ENCODE results near the gene SIPA1L3. TPM values are rescaled to one million over a fixed set of nuclear protein-coding genes. Genes with fewer than 3 reads are reported as not detected.

Gene SIPA1L3
- total and polyA plus RNA-seq, 12 donors: 2.8 to 24.2 (median 12.3) TPM

GRCh38 chr19:37903096-37903495, 3.9 kb upstream of the SIPA1L3 start:
- DNase-seq: no peak
- Histone ChIP-seq H3K4me1 (peaks cover 4 to 17% (median 12%) of the 10 kb centered on the region in 9 donors), H3K9me3 (no peaks in the 10 kb centered on the region), H3K27ac (no peak overlapping the region), H3K27me3 (no peaks in the 10 kb centered on the region), H3K4me3 (no peak overlapping the region), H3K36me3 (no peaks in the 10 kb centered on the region)
- 88% methylated on average over 2 of the region's 2 CpGs for WGBS, 2 donors
- no peak for TF ChIP-seq CTCF (IDR thresholded peaks at IDR 0.05)
- intact Hi-C loops (cut with DNase I): loop anchor here (2.0 to 10.0 kb wide), 13 partner anchors 102 to 432 kb away; partner anchors contain the start of genes DPF1 (in 3 of the 10) and CATSPERG (in 2 of the 10)
- no peak for ATAC-seq

GRCh38 chr19:37905946-37906868, 801 bp upstream of the SIPA1L3 start, which contains the start of gene WDR87:
WDR87 (minus strand) TSS chr19:37906594; CDS start chr19:37898239, 8,355 bp downstream.
- intact Hi-C loops (cut with DNase I): loop anchor here (5.0 to 10.0 kb wide), 10 partner anchors 96 to 431 kb away; partner anchors contain the start of genes CATSPERG (in 3 of the 10) and DPF1 (in 2 of the 10)
- ATAC-seq (peak; percentile 0 to 43 (median 10)), DNase-seq (peak in 1 of 2 donors; percentile 33)
- TF ChIP-seq CTCF (IDR thresholded peaks at IDR 0.05): no peak
- Histone ChIP-seq H3K27me3 (no peaks in the 10 kb centered on the region), H3K27ac (peak within 1 kb of the TSS in 9 of 10 donors; percentile 64 to 88 (median 78)), H3K4me1 (peaks cover 4 to 24% (median 18%) of the 10 kb centered on the region in 9 donors), H3K36me3 (no peaks in the 10 kb centered on the region), H3K9me3 (no peaks in the 10 kb centered on the region), H3K4me3 (peak within 1 kb of the TSS; percentile 63 to 99 (median 88))
- 8 to 10% methylated on average over 61 to 63 of the region's 63 CpGs for WGBS, 2 donors

GRCh38 chr19:37907735-37908455, 887 bp downstream of the SIPA1L3 start:
- H3K27me3 ChIP-seq: no peaks in the 10 kb centered on the region
- intact Hi-C loops (cut with DNase I): loop anchor here (5.0 to 10.0 kb wide), 10 partner anchors 94 to 429 kb away; partner anchors contain the start of genes CATSPERG (in 3 of the 10) and DPF1 (in 2 of the 10)
- peak overlapping the region in 4 of 10 donors; percentile 73 to 88 (median 82) for H3K27ac ChIP-seq
- 27 to 30% methylated on average over 13 of the region's 13 CpGs for WGBS, 2 donors
- H3K9me3 ChIP-seq: no peaks in the 10 kb centered on the region
- no peak for DNase-seq
- H3K36me3 ChIP-seq: no peaks in the 10 kb centered on the region
- TF ChIP-seq CTCF (IDR thresholded peaks at IDR 0.05): no peak
- no peak for ATAC-seq
- H3K4me1 ChIP-seq: peaks cover 4 to 24% (median 18%) of the 10 kb centered on the region in 9 donors
- H3K4me3 ChIP-seq: peak overlapping the region; percentile 63 to 99 (median 88)
